ENCODE data around the gene LY6G6C.

DNA sequence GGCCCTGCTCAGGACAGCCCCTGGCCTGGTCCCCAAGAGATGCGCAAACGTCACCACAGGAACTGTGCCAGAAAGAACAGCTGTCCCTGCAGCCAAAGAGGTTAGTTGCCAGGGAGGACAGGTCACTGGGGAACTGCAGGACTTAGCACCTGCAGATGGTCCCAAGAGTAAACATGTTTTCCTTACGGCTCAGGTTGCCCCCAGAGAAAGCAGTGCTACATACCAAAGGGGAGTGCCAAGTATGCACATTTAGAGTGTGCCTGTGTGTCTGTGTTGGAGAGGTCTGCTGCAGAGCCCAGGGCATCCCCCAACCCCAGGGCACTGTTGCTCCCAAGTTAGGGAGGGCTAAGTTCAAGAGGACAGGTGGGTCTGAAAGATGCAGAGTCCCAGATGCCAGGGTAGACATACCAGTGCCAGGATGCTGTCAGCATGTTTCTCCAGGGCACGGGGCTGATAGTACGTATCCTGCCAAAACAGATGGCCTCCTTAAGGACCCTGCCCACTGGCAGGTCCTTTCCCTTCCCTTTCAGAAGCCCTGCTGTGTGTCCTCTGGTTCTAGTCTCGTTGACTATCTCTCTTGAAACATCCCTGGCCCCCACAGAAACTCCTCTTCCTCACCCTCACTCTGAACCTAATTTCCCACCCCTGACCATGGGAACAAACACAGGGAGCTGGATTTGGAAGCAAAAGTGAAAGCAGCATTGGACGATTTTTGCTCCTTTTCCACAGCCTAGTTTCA lies 19.7 kb downstream of the LY6G6C start:
- TF ChIP-seq, protein P1, sequence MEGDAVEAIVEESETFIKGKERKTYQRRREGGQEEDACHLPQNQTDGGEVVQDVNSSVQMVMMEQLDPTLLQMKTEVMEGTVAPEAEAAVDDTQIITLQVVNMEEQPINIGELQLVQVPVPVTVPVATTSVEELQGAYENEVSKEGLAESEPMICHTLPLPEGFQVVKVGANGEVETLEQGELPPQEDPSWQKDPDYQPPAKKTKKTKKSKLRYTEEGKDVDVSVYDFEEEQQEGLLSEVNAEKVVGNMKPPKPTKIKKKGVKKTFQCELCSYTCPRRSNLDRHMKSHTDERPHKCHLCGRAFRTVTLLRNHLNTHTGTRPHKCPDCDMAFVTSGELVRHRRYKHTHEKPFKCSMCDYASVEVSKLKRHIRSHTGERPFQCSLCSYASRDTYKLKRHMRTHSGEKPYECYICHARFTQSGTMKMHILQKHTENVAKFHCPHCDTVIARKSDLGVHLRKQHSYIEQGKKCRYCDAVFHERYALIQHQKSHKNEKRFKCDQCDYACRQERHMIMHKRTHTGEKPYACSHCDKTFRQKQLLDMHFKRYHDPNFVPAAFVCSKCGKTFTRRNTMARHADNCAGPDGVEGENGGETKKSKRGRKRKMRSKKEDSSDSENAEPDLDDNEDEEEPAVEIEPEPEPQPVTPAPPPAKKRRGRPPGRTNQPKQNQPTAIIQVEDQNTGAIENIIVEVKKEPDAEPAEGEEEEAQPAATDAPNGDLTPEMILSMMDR (IDR thresholded peaks at IDR 0.05): no peak
- TF ChIP-seq POLR2A (IDR thresholded peaks at IDR 0.05): no peak
